HG03469 (cell line): Measurements from ENCODE around the gene KCNQ1.

Source experiments
- ATAC-seq: cut with Tn5 transposase; IDR thresholded peaks from one replicate; pipeline ENCODE4 v1.9.1; 2021; ENCODE audit warnings: mild to moderate bottlenecking, moderate library complexity, moderate number of reproducible peaks; ENCODE audit not compliant: unreplicated experiment

Gene KCNQ1

GRCh38 chr11:2409611-2410468 lies 35.0 kb upstream of the KCNQ1 start:
- ATAC-seq: no peak

GRCh38 chr11:2410616-2411015 lies 34.2 kb upstream of the KCNQ1 start:
- no peak for ATAC-seq

GRCh38 chr11:2411446-2412305 lies 33.1 kb upstream of the KCNQ1 start:
- ATAC-seq: no peak

- no peak for ATAC-seq
Observed at GRCh38 chr11:2412323-2412722, 32.5 kb upstream of the KCNQ1 start.

- ATAC-seq: no peak
Observed at GRCh38 chr11:2413742-2414579, 30.8 kb upstream of the KCNQ1 start.

- ATAC-seq: no peak
Observed at GRCh38 chr11:2414616-2415015, 30.2 kb upstream of the KCNQ1 start.

GRCh38 chr11:2415171-2415570 lies 29.6 kb upstream of the KCNQ1 start:
- no peak for ATAC-seq

GRCh38 chr11:2415601-2416380 lies 29.0 kb upstream of the KCNQ1 start:
- no peak for ATAC-seq

GRCh38 chr11:2416765-2417164 lies 28.0 kb upstream of the KCNQ1 start:
- ATAC-seq: no peak

GRCh38 chr11:2417856-2418692 lies 26.7 kb upstream of the KCNQ1 start:
- no peak for ATAC-seq

GRCh38 chr11:2418693-2419360 lies 26.0 kb upstream of the KCNQ1 start:
- no peak for ATAC-seq

- ATAC-seq: no peak
Observed at GRCh38 chr11:2419638-2420501, 24.9 kb upstream of the KCNQ1 start.

- ATAC-seq: no peak
Observed at GRCh38 chr11:2420502-2421225, 24.1 kb upstream of the KCNQ1 start.

- no peak for ATAC-seq
Observed at GRCh38 chr11:2421226-2421994, 23.4 kb upstream of the KCNQ1 start.

GRCh38 chr11:2421996-2422395 lies 22.8 kb upstream of the KCNQ1 start:
- no peak for ATAC-seq

- ATAC-seq: no peak
Observed at GRCh38 chr11:2422461-2423156, 22.2 kb upstream of the KCNQ1 start.
